HepG2 (cell line): ENCODE results near the gene PLLP. TPM values are rescaled to one million over a fixed set of nuclear protein-coding genes. Genes with fewer than 3 reads are reported as not detected.

Experiments used
- DNMT3B ChIP-seq: conservative IDR thresholded peaks from 2 replicates; pipeline ENCODE4 v1.6.1; 2016; ENCODE audit warnings: missing biosample characterization, control low read depth
- FOXK1 ChIP-seq: sonication (generic); formaldehyde crosslinking; IDR thresholded peaks from 2 replicates; pipeline ENCODE4 v1.4.0; 2020; ENCODE audit warnings: low read depth, missing genetic modification reagents, borderline replicate concordance
- HMGXB3 ChIP-seq: sonication (generic); formaldehyde crosslinking; IDR thresholded peaks from 2 replicates; pipeline ENCODE4 v1.4.0; 2020; ENCODE audit warnings: missing genetic modification reagents, borderline replicate concordance
- HNRNPUL1 ChIP-seq: fragments of 200-400 bp; formaldehyde crosslinking; IDR thresholded peaks from 2 replicates; pipeline ENCODE4 v1.6.1; 2017; ENCODE audit warnings: low read depth, mild to moderate bottlenecking, low read length, moderate library complexity
- IKZF4 ChIP-seq: sonication (generic); formaldehyde crosslinking; IDR thresholded peaks from 2 replicates; pipeline ENCODE4 v1.5.1; 2020; ENCODE audit warnings: borderline replicate concordance, mild to moderate bottlenecking, low read depth, missing genetic modification reagents; ENCODE audit errors: not compliant biosample characterization
- PREB ChIP-seq: sonication (generic); formaldehyde crosslinking; IDR thresholded peaks from 2 replicates; pipeline ENCODE4 v1.4.0; 2020; ENCODE audit warnings: missing genetic modification reagents
- RFXAP ChIP-seq: sonication (generic); formaldehyde crosslinking; IDR thresholded peaks from 2 replicates; pipeline ENCODE4 v1.4.0; 2020; ENCODE audit warnings: missing genetic modification reagents, borderline replicate concordance
- SKIL ChIP-seq: sonication (generic); formaldehyde crosslinking; IDR thresholded peaks from 2 replicates; pipeline ENCODE4 v1.8.0; 2022; ENCODE audit warnings: missing genetic modification reagents, mild to moderate bottlenecking, moderate library complexity, borderline replicate concordance
- SYNCRIP ChIP-seq: fragments of 200-400 bp; formaldehyde crosslinking; IDR thresholded peaks from 2 replicates; pipeline ENCODE4 v1.6.1; 2018; ENCODE audit warnings: mild to moderate bottlenecking, low read depth, low read length; ENCODE audit not compliant: insufficient read depth
- TAF15 ChIP-seq: fragments of 200-400 bp; formaldehyde crosslinking; IDR thresholded peaks from one replicate; pipeline ENCODE4 v1.6.1; 2018; ENCODE audit warnings: mild to moderate bottlenecking, low read depth, low read length; ENCODE audit not compliant: poor library complexity, severe bottlenecking
- TEF ChIP-seq: sonication (generic); formaldehyde crosslinking; IDR thresholded peaks from 2 replicates; pipeline ENCODE4 v1.5.0; 2020; ENCODE audit warnings: missing genetic modification reagents
- ZBTB2 ChIP-seq: sonication (generic); formaldehyde crosslinking; IDR thresholded peaks from 2 replicates; pipeline ENCODE4 v1.8.0; 2022; ENCODE audit warnings: low read depth, missing genetic modification reagents
- ZBTB4 ChIP-seq: sonication (generic); formaldehyde crosslinking; IDR thresholded peaks from 2 replicates; pipeline ENCODE4 v1.4.0; 2020; ENCODE audit warnings: missing genetic modification reagents, mild to moderate bottlenecking, borderline replicate concordance
- polyA plus RNA-seq, 8 experiments: library from polyadenylated mRNA; depleted of rRNA in 3 of 8; stranded (reverse) in 7 of 8; unstranded in 1 of 8; fragments of >200 nt; fragmentation: Illumina TruSeq in 4 of 8; extraction: Trizol in 4 of 8; gene quantifications; 2 replicates each; pipeline versions ENCODE4 v1.2.1 to v1.2.3, GENCODE V29; 2011 to 2016; ENCODE audit warnings: low read depth in 4 of 8, missing spikeins in 1 of 8, mixed read lengths in 1 of 8; ENCODE audit not compliant: insufficient read depth in 1 of 8
- total RNA-seq, 5 experiments: library from RNA; depleted of rRNA; stranded (reverse); fragments of >200 nt; fragmentation: Illumina TruSeq; extraction: Trizol; gene quantifications; 2 replicates each; pipeline ENCODE4 v1.2.3, GENCODE V29; 2016; ENCODE audit warnings: low read depth in 1 of 5

Gene PLLP
- total and polyA plus RNA-seq, 2 of the 13 experiments (the other 11 are each of a cell fraction or from before 2014, with no cell fraction given), result 60.6 to 127 TPM

GRCh38 chr16:57299719-57300386, 15.4 kb upstream of the PLLP start (continued):
- no peak for TF ChIP-seq ZBTB4 (CRISPR knock-in tag)
- TF ChIP-seq TEF (CRISPR knock-in tag), result peak; percentile 61; the same call in 1 of the 2 replicates
- no peak for TF ChIP-seq IKZF4 (CRISPR knock-in tag)
- peak; percentile 61; the same call in 1 of the 2 replicates for TF ChIP-seq HMGXB3 (CRISPR knock-in tag)
- no peak for TF ChIP-seq HNRNPUL1
- peak; percentile 82; the same call in 1 of the 2 replicates for TF ChIP-seq FOXK1 (CRISPR knock-in tag)
- TF ChIP-seq PREB (CRISPR knock-in tag), result no peak
- no peak for TF ChIP-seq ZBTB2 (CRISPR knock-in tag)
- TF ChIP-seq DNMT3B, result peak; percentile 27; the same call in 1 of the 2 replicates
- TF ChIP-seq SKIL, result peak; percentile 36; the same call in 1 of the 2 replicates
- no peak for TF ChIP-seq SYNCRIP
- peak; percentile 93 for TF ChIP-seq RFXAP (CRISPR knock-in tag)
- TF ChIP-seq TAF15, result no peak
